Trophoblast cell (in vitro differentiated cells and primary cell): ENCODE results near the gene ZNF491.

ENCODE experiments used
- DNase-seq, 2 donors: peaks; one replicate each; pipeline ENCODE4 v3.0.0-alpha.2; 2016
- H2AFZ ChIP-seq: 2 replicates; pipeline ENCODE4 v1.6.1; 2013; ENCODE audit warnings: low read length, moderate library complexity, mild to moderate bottlenecking; ENCODE audit not compliant: insufficient read depth, poor library complexity
- H2AK5ac ChIP-seq: 2 replicates; pipeline ENCODE4 v1.6.1; 2013; ENCODE audit warnings: mild to moderate bottlenecking, low read length
- H2BK120ac ChIP-seq: 2 replicates; pipeline ENCODE4 v1.6.1; 2013; ENCODE audit warnings: low read length, mild to moderate bottlenecking, moderate library complexity; ENCODE audit not compliant: insufficient read depth, poor library complexity
- H2BK12ac ChIP-seq: 2 replicates; pipeline ENCODE4 v1.6.1; 2013; ENCODE audit warnings: mild to moderate bottlenecking, low read length, moderate library complexity
- H2BK5ac ChIP-seq: 2 replicates; pipeline ENCODE4 v1.6.1; 2013; ENCODE audit warnings: low read length, low read depth, moderate library complexity, mild to moderate bottlenecking; ENCODE audit not compliant: poor library complexity
- H3K14ac ChIP-seq: 2 replicates; pipeline ENCODE4 v1.6.1; 2013; ENCODE audit warnings: mild to moderate bottlenecking, low read length
- H3K18ac ChIP-seq: 2 replicates; pipeline ENCODE4 v1.6.1; 2013; ENCODE audit warnings: mild to moderate bottlenecking, low read length
- H3K23ac ChIP-seq: 2 replicates; pipeline ENCODE4 v1.6.1; 2013; ENCODE audit warnings: low read length
- H3K27ac ChIP-seq: 2 replicates; pipeline ENCODE4 v1.5.1; 2013; ENCODE audit warnings: low read depth, mild to moderate bottlenecking, inconsistent platforms, low read length, moderate library complexity
- H3K27me3 ChIP-seq: 2 replicates; pipeline ENCODE4 v1.6.1; 2013; ENCODE audit warnings: inconsistent platforms, mild to moderate bottlenecking, low read length, moderate library complexity; ENCODE audit not compliant: insufficient read depth
- H3K36me3 ChIP-seq, 2 experiments: 1 replicate in 1 of 2; 2 replicates in 1 of 2; pipeline ENCODE4 v1.6.1; 2013; ENCODE audit warnings: low read length in 2 of 2, mild to moderate bottlenecking in 2 of 2, moderate library complexity in 1 of 2; ENCODE audit not compliant: insufficient read depth in 2 of 2, control insufficient read depth in 1 of 2
- H3K4ac ChIP-seq: 2 replicates; pipeline ENCODE4 v1.6.1; 2013; ENCODE audit warnings: low read depth, mild to moderate bottlenecking, low read length, moderate library complexity
- H3K4me1 ChIP-seq, 2 experiments: 1 replicate in 1 of 2; 2 replicates in 1 of 2; pipeline ENCODE4 v1.6.1; 2013; ENCODE audit warnings: low read length in 2 of 2, mild to moderate bottlenecking in 2 of 2, moderate library complexity in 1 of 2; ENCODE audit not compliant: insufficient read depth in 2 of 2, control insufficient read depth in 1 of 2
- H3K4me2 ChIP-seq: 2 replicates; pipeline ENCODE4 v1.6.1; 2013; ENCODE audit warnings: inconsistent platforms, mild to moderate bottlenecking, low read length, moderate library complexity
- H3K4me3 ChIP-seq: 2 replicates; pipeline ENCODE4 v1.5.1; 2013; ENCODE audit warnings: mild to moderate bottlenecking, low read depth, low read length, inconsistent platforms
- H3K79me1 ChIP-seq: one replicate; pipeline ENCODE4 v1.6.1; 2013; ENCODE audit warnings: low read length
- H3K79me2 ChIP-seq: 2 replicates; pipeline ENCODE4 v1.6.1; 2013; ENCODE audit warnings: low read length, mild to moderate bottlenecking; ENCODE audit not compliant: control insufficient read depth, insufficient read depth, poor library complexity
- H3K9ac ChIP-seq: 2 replicates; pipeline ENCODE4 v1.6.1; 2013; ENCODE audit warnings: mild to moderate bottlenecking, low read length
- H3K9me3 ChIP-seq: 2 replicates; pipeline ENCODE4 v1.6.1; 2013; ENCODE audit warnings: low read depth, mild to moderate bottlenecking, control low read depth, inconsistent platforms, low read length; ENCODE audit not compliant: insufficient read depth
- H4K12ac ChIP-seq: 2 replicates; pipeline ENCODE4 v1.6.1; 2013; ENCODE audit warnings: low read depth, mild to moderate bottlenecking, low read length, moderate library complexity
- H4K8ac ChIP-seq: 2 replicates; pipeline ENCODE4 v1.6.1; 2013; ENCODE audit warnings: low read depth, mild to moderate bottlenecking, low read length, moderate library complexity
- H4K91ac ChIP-seq: one replicate; pipeline ENCODE4 v1.6.1; 2013; ENCODE audit warnings: low read depth, mild to moderate bottlenecking, low read length, moderate library complexity
- WGBS: extraction: QIAGEN DNeasy Blood & Tissue Kit; methylation state at CpG from one replicate; pipeline ENCODE4 v1.1.7; 2013; ENCODE audit warnings: missing lambda C conversion rate; ENCODE audit not compliant: insufficient read length, insufficient coverage; ENCODE audit errors: extremely low coverage; 5-methylcytosine and 5-hydroxymethylcytosine counted together

The ZNF491 gene

DNA sequence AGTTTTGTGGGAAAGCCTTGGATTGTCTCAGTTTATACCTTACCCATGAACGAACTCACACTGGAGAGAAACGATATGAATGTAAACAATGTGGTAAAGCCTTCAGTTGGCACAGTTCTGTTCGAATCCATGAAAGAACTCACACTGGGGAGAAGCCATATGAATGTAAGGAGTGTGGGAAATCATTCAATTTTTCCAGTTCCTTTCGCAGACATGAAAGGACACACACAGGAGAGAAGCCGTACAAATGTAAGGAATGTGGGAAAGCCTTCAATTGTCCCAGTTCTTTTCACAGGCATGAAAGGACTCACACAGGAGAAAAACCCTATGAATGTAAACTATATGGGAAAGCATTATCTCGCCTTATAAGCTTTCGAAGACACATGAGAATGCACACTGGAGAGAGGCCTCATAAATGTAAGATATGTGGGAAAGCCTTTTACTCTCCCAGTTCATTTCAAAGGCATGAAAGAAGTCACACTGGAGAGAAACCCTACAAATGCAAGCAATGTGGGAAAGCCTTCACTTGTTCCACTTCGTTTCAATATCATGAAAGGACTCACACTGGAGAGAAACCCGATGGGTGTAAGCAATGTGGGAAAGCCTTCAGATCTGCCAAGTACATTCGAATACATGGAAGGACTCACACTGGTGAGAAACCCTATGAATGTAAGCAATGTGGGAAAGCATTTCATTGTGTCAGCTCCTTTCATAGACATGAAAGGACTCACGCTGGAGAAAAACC, 8.2 kb downstream of the ZNF491 start:
- Histone ChIP-seq H4K12ac (no peak overlapping the region), H3K27me3 (no peaks in the 10 kb centered on the region), H3K79me2 (no peaks in the 10 kb centered on the region), H2BK5ac (no peak overlapping the region), H3K4me2 (no peak overlapping the region), H3K14ac (no peak overlapping the region), H3K18ac (no peak overlapping the region), H3K36me3 (no peaks in the 10 kb centered on the region), H4K8ac (no peak overlapping the region), H4K91ac (no peak overlapping the region), H2BK120ac (no peak overlapping the region), H3K9me3 (peaks cover 8% of the 10 kb centered on the region), H2BK12ac (no peak overlapping the region), H2AFZ (no peak overlapping the region), H3K4me3 (no peak overlapping the region), H3K4me1 (no peaks in the 10 kb centered on the region), H3K9ac (no peak overlapping the region), H2AK5ac (no peak overlapping the region), H3K4ac (no peak overlapping the region), H3K23ac (no peak overlapping the region), H3K79me1 (no peaks in the 10 kb centered on the region), H3K27ac (no peak overlapping the region)
- WGBS: no CpG with 5 or more reads among the region's 11 CpGs
- no peak for DNase-seq

DNA sequence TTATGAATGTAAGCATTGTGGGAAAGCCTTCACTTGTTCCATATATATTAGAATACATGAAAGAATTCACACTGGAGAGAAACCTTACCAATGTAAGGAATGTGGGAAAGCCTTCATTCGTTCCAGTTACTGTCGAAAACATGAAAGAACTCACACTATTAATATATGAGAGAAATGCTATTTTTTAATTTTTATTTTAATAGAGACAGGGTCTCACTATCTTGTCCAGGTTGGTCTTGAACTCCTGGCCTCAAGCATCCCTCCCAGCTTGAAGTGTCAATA, 8.7 kb downstream of the ZNF491 start:
- Histone ChIP-seq H3K4ac (no peak overlapping the region), H2BK120ac (no peak overlapping the region), H3K18ac (no peak overlapping the region), H2AFZ (no peak overlapping the region), H4K91ac (no peak overlapping the region), H3K9ac (no peak overlapping the region), H2BK5ac (no peak overlapping the region), H4K12ac (no peak overlapping the region), H3K79me1 (no peaks in the 10 kb centered on the region), H3K79me2 (no peaks in the 10 kb centered on the region), H4K8ac (no peak overlapping the region), H3K9me3 (peaks cover 8% of the 10 kb centered on the region), H3K23ac (no peak overlapping the region), H3K14ac (no peak overlapping the region), H3K4me2 (no peak overlapping the region), H3K27ac (no peak overlapping the region), H2BK12ac (no peak overlapping the region), H3K27me3 (no peaks in the 10 kb centered on the region), H2AK5ac (no peak overlapping the region), H3K36me3 (no peaks in the 10 kb centered on the region), H3K4me3 (no peak overlapping the region), H3K4me1 (no peaks in the 10 kb centered on the region)
- DNase-seq: no peak
- WGBS: no CpG with 5 or more reads among the region's 2 CpGs

DNA sequence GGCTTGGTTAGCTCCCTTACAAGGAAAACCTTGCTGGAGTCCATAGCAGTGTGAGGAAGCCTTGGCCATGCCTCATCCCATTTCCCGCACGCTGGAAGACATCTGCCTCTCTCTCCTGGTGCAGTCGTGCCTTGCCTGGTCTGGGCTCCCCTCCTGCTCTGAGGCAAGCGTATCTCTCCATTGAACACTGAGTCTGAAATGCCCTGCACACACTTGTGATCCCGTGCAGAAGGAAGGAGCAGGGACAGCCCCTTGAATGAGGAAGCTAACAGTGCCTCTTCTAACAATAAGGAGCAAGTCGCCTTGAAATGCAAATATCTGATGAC, 15.3 kb downstream of the ZNF491 start:
- Histone ChIP-seq H3K9me3 (peaks cover 2% of the 10 kb centered on the region), H3K79me2 (peaks cover 8% of the 10 kb centered on the region), H4K8ac (no peak overlapping the region), H4K91ac (no peak overlapping the region), H2BK12ac (no peak overlapping the region), H3K36me3 (peaks cover 0 to 3% of the 10 kb centered on the region in 2 experiments), H3K27me3 (no peaks in the 10 kb centered on the region), H2AK5ac (no peak overlapping the region), H3K14ac (no peak overlapping the region), H3K4me1 (peaks cover 4 to 5% of the 10 kb centered on the region in 2 experiments), H2BK120ac (no peak overlapping the region), H3K4ac (no peak overlapping the region), H3K18ac (no peak overlapping the region), H3K9ac (no peak overlapping the region), H4K12ac (no peak overlapping the region), H3K79me1 (peaks cover 9% of the 10 kb centered on the region), H3K27ac (no peak overlapping the region), H2BK5ac (no peak overlapping the region), H3K4me3 (no peak overlapping the region), H2AFZ (peak overlapping the region; percentile 77), H3K23ac (no peak overlapping the region), H3K4me2 (peak overlapping the region; percentile 56)
- no CpG with 5 or more reads among the region's 6 CpGs for WGBS
- DNase-seq: peak in 1 of 2 donors; percentile 27

DNA sequence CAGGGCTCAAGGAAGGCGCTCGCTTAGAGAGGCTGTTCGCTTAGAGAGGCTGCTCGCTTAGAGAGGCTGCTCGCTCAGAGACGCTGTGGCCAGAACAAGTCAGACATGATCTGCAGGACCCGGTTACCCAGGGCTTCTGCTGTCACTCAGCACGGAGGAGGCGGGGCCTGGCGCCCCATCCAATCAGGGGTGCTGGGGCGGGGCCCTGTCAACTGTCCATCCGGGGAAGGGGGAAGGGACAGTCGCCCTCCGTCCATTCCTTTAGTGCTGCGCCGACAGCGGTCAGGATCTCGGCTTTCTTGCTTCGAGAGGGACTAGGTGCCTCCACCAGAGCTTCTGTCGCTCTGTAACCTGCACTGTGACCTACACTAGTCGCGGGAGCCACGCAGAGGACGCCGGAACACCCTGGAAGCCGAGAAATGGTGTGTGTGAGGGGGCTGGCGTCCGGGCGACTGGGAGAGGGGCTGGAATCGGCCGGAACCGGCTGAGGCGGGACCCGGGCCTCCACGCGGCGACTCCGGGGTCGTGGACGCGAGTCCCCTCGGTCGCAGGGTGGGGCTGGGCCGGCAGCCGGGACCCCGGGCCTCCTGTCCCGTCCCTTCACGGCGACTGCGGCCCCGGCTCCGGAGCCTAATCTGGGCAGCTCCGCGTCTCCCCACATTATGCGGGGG, 15.8 kb downstream of the ZNF491 start, which contains the start of gene ZNF440:
TSS of gene ZNF440 (plus strand) at position 245 of the 671 bp plus-strand sequence. CDS start at position 420, 175 bp downstream.
- H3K4me3 ChIP-seq: peak within 1 kb of the TSS; percentile 83
- H3K27ac ChIP-seq: peak within 1 kb of the TSS; percentile 85
- peak within 1 kb of the TSS; percentile 66 for H2AK5ac ChIP-seq
- H3K27me3 ChIP-seq: no peaks in the 10 kb centered on the region
- H2AFZ ChIP-seq: peak within 1 kb of the TSS; percentile 99
- peak within 1 kb of the TSS; percentile 95 for H2BK120ac ChIP-seq
- H3K36me3 ChIP-seq: peaks cover 0 to 5% of the 10 kb centered on the region in 2 experiments
- no CpG with 5 or more reads among the region's 55 CpGs for WGBS
- peak within 1 kb of the TSS; percentile 68 for H3K9ac ChIP-seq
- H4K12ac ChIP-seq: peak within 1 kb of the TSS; percentile 80
- DNase-seq: peak; percentile 97 to 98
- peak within 1 kb of the TSS; percentile 88 for H4K8ac ChIP-seq
- H3K4me2 ChIP-seq: peak within 1 kb of the TSS; percentile 82
- peak within 1 kb of the TSS; percentile 90 for H2BK5ac ChIP-seq
- peak within 1 kb of the TSS; percentile 45 for H2BK12ac ChIP-seq
- H3K9me3 ChIP-seq: peaks cover 2% of the 10 kb centered on the region
- no peak within 1 kb of the TSS for H3K23ac ChIP-seq
- H3K79me1 ChIP-seq: peaks cover 9% of the 10 kb centered on the region
- peak within 1 kb of the TSS; percentile 98 for H3K18ac ChIP-seq
- peak within 1 kb of the TSS; percentile 88 for H4K91ac ChIP-seq
- H3K14ac ChIP-seq: peak within 1 kb of the TSS; percentile 94
- peak within 1 kb of the TSS; percentile 93 for H3K4ac ChIP-seq
- H3K79me2 ChIP-seq: peaks cover 8% of the 10 kb centered on the region
- H3K4me1 ChIP-seq: peaks cover 4 to 5% of the 10 kb centered on the region in 2 experiments
